PFSK-1 (cell line): ENCODE results near the gene ADORA3.

Experiments used
- POLR2AphosphoS5 ChIP-seq: IDR thresholded peaks from 2 replicates; pipeline ENCODE4 v1.6.1; 2012; ENCODE audit warnings: low read depth, mild to moderate bottlenecking, control low read depth, low read length, moderate library complexity
- SIN3A ChIP-seq: IDR thresholded peaks from 2 replicates; pipeline ENCODE4 v1.6.1; 2012; ENCODE audit warnings: mild to moderate bottlenecking, low read length, moderate library complexity, borderline replicate concordance; ENCODE audit not compliant: insufficient read depth

GRCh38 chr1:111513410-111514020 lies 10.1 kb upstream of the ADORA3 start:
- TF ChIP-seq SIN3A, result no peak
- no peak for TF ChIP-seq POLR2AphosphoS5
